Embryonic facial prominence (tissue), 1 donor: Measurements from ENCODE around the gene PDCD7.
"Not testable (repeated sequence)": the region's sequence is repeated elsewhere in the genome, so short reads cannot be mapped to it uniquely, and the experiment has no call there.

Experiments used
- DNase-seq: peaks from one replicate; pipeline ENCODE4 v3.0.0-alpha.2; 2016; ENCODE audit errors: extremely low spot score

Gene PDCD7

GRCh38 chr15:65115542-65115941, 18.1 kb downstream of the PDCD7 start:
- no peak for DNase-seq

- DNase-seq = no peak
These were observed 18.5 kb downstream of the PDCD7 start, which contains the start of gene UBAP1L for GRCh38 chr15:65115086-65115485. Gene UBAP1L (minus strand): TSS chr15:65115200. CDS start chr15:65106215, 8,985 bp downstream.

GRCh38 chr15:65110676-65111292, 22.8 kb downstream of the PDCD7 start:
- DNase-seq = no peak

- DNase-seq = no peak
These were observed 27.5 kb downstream of the PDCD7 start for GRCh38 chr15:65106011-65106590.

GRCh38 chr15:65105038-65105437, 28.6 kb downstream of the PDCD7 start:
- no peak for DNase-seq

- DNase-seq = no peak
These were observed 30.7 kb downstream of the PDCD7 start for GRCh38 chr15:65102912-65103311.

- DNase-seq = no peak
These were observed 31.5 kb downstream of the PDCD7 start for GRCh38 chr15:65101891-65102708.

- peak; percentile 52 for DNase-seq
These were observed 32.2 kb downstream of the PDCD7 start for GRCh38 chr15:65101411-65101890.

GRCh38 chr15:65100442-65100841, 33.2 kb downstream of the PDCD7 start:
- no peak for DNase-seq

GRCh38 chr15:65099801-65100200, 33.8 kb downstream of the PDCD7 start:
- not testable (repeated sequence) for DNase-seq

GRCh38 chr15:65099336-65099735, 34.3 kb downstream of the PDCD7 start:
- DNase-seq = no peak

- no peak for DNase-seq
These were observed 35.9 kb downstream of the PDCD7 start for GRCh38 chr15:65097651-65098263.

GRCh38 chr15:65096481-65097385, 36.9 kb downstream of the PDCD7 start:
- DNase-seq = no peak

GRCh38 chr15:65095747-65096104, 37.9 kb downstream of the PDCD7 start:
- DNase-seq = no peak

- no peak for DNase-seq
These were observed 38.4 kb downstream of the PDCD7 start for GRCh38 chr15:65095011-65095746.

GRCh38 chr15:65094294-65094995, 39.2 kb downstream of the PDCD7 start:
- DNase-seq = no peak

- not testable (repeated sequence) for DNase-seq
These were observed 39.8 kb downstream of the PDCD7 start for GRCh38 chr15:65093793-65094170.

- DNase-seq = no peak
These were observed 40.5 kb downstream of the PDCD7 start for GRCh38 chr15:65092911-65093792.
